HL-60 (cell line): Measurements from ENCODE around the gene NELFA.
A peak's percentile ranks its signal among the peaks of the same experiment; 100 is the strongest.

Experiments used
- DNase-seq, 2 experiments: peaks; one replicate each; pipeline ENCODE4 v3.0.0-alpha.2; 2010 to 2020; ENCODE audit warnings: low read depth in 1 of 2, low spot score in 1 of 2
- H3K27ac ChIP-seq: fragments of 250-450 bp; sonication (Bioruptor Pico); replicated peaks from 2 replicates; pipeline ENCODE4 v1.5.1; 2020; ENCODE audit warnings: mild to moderate bottlenecking, moderate library complexity
- H3K27me3 ChIP-seq: fragments of 250-450 bp; sonication (Bioruptor Pico); 2 replicates; pipeline ENCODE4 v1.5.1; 2021; ENCODE audit warnings: mild to moderate bottlenecking, moderate library complexity; ENCODE audit not compliant: insufficient read depth, poor library complexity, severe bottlenecking
- H3K4me3 ChIP-seq: replicated peaks from 2 replicates; pipeline ENCODE4 v1.5.1; 2011; ENCODE audit warnings: mild to moderate bottlenecking, control low read depth, low read length; ENCODE audit not compliant: insufficient read depth
- CTCF ChIP-seq: IDR thresholded peaks from one replicate; pipeline ENCODE4 v1.5.1; 2011; ENCODE audit warnings: low read length, control low read depth, inconsistent platforms; ENCODE audit not compliant: insufficient read depth
- GABPA ChIP-seq: IDR thresholded peaks from 2 replicates; pipeline ENCODE4 v1.6.1; 2012; ENCODE audit warnings: low read depth
- POLR2AphosphoS5 ChIP-seq: IDR thresholded peaks from 2 replicates; pipeline ENCODE4 v1.6.1; 2012; ENCODE audit warnings: low read depth
- REST ChIP-seq: IDR thresholded peaks from 2 replicates; pipeline ENCODE4 v1.6.1; 2012; ENCODE audit warnings: low read depth; ENCODE audit not compliant: insufficient replicate concordance
- SPI1 ChIP-seq: IDR thresholded peaks from 2 replicates; pipeline ENCODE4 v1.6.1; 2012; ENCODE audit warnings: low read depth, mild to moderate bottlenecking, borderline replicate concordance

The NELFA gene

GRCh38 chr4:2009651-2010233 lies 968 bp upstream of the NELFA start:
- no peak for TF ChIP-seq CTCF
- TF ChIP-seq SPI1, result peak; percentile 40; the same call in 1 of the 2 replicates
- TF ChIP-seq REST, result no peak
- peak overlapping the region; percentile 98 for H3K4me3 ChIP-seq
- peak; percentile 36 to 78 for DNase-seq
- no peaks in the 10 kb centered on the region for H3K27me3 ChIP-seq
- H3K27ac ChIP-seq, result peak overlapping the region; percentile 97

- Histone ChIP-seq H3K27ac (peak overlapping the region; percentile 97), H3K4me3 (peak overlapping the region; percentile 98), H3K27me3 (no peaks in the 10 kb centered on the region)
- no peak for DNase-seq
- TF ChIP-seq SPI1 (no peak), POLR2AphosphoS5 (no peak), GABPA (no peak), CTCF (no peak), REST (no peak)
Observed at GRCh38 chr4:2008671-2008920, 178 bp downstream of the NELFA start.

- H3K27ac ChIP-seq, result peak overlapping the region; percentile 97
- TF ChIP-seq SPI1 (no peak), POLR2AphosphoS5 (no peak), REST (no peak), GABPA (no peak), CTCF (no peak)
- no peak for DNase-seq
Observed at GRCh38 chr4:2007804-2008670, 737 bp downstream of the NELFA start.

More at GRCh38 chr4:2007804-2008670, 737 bp downstream of the NELFA start:
- no peaks in the 10 kb centered on the region for H3K27me3 ChIP-seq
- H3K4me3 ChIP-seq, result peak overlapping the region; percentile 98
